Endothelial cell of umbilical vein (primary cell): ENCODE data around the gene TBL1Y.

Experiments
- CTCF ChIP-seq, 2 donors: IDR thresholded peaks; 1 replicate in 1 of 2; 2 replicates in 1 of 2; pipeline ENCODE4 v1.5.1; 2011; ENCODE audit warnings: low read length in 2 of 2, mild to moderate bottlenecking in 2 of 2, moderate library complexity in 2 of 2, control low read depth in 1 of 2, inconsistent platforms in 1 of 2, low read depth in 1 of 2; ENCODE audit not compliant: insufficient read depth in 1 of 2; ENCODE audit errors: extremely low read depth in 1 of 2
- EZH2 ChIP-seq: IDR thresholded peaks from 2 replicates; pipeline ENCODE4 v1.6.1; 2012; ENCODE audit warnings: borderline replicate concordance, low read depth, mild to moderate bottlenecking, moderate library complexity, low read length, inconsistent platforms; ENCODE audit not compliant: severe bottlenecking
- FOS ChIP-seq: IDR thresholded peaks from 2 replicates; pipeline ENCODE4 v1.6.1; 2011; ENCODE audit warnings: mild to moderate bottlenecking, low read length, moderate library complexity, borderline replicate concordance; ENCODE audit not compliant: insufficient read depth
- GATA2 ChIP-seq: IDR thresholded peaks from 2 replicates; pipeline ENCODE4 v1.7.0; 2011; ENCODE audit warnings: low read depth, mild to moderate bottlenecking, moderate library complexity, mixed read lengths, low read length; ENCODE audit not compliant: insufficient read length, insufficient read depth
- JUN ChIP-seq: IDR thresholded peaks from 2 replicates; pipeline ENCODE4 v1.6.1; 2011; ENCODE audit warnings: borderline replicate concordance, low read depth; ENCODE audit not compliant: insufficient read length, insufficient read depth
- MAX ChIP-seq: IDR thresholded peaks from 2 replicates; pipeline ENCODE4 v1.6.1; 2011; ENCODE audit not compliant: insufficient read depth, insufficient read length
- MYC ChIP-seq: IDR thresholded peaks from one replicate; pipeline ENCODE4 v1.6.1; 2011; ENCODE audit warnings: mild to moderate bottlenecking, low read depth, low read length
- POLR2A ChIP-seq: IDR thresholded peaks from 2 replicates; pipeline ENCODE4 v1.6.1; 2012; ENCODE audit warnings: low read depth, mild to moderate bottlenecking, control low read depth, low read length
- POLR2AphosphoS5 ChIP-seq: IDR thresholded peaks from 2 replicates; pipeline ENCODE4 v1.6.1; 2012; ENCODE audit warnings: low read depth, mild to moderate bottlenecking, control low read depth, low read length, moderate library complexity; ENCODE audit not compliant: insufficient read depth

- no peak for TF ChIP-seq CTCF (IDR thresholded peaks at IDR 0.05; ENCODE audit: extremely low read depth in 1 of 2, insufficient read depth in 1 of 2, low read depth in 1 of 2, low read length in 2 of 2)
- TF ChIP-seq POLR2A: no peak
- no peak for TF ChIP-seq POLR2AphosphoS5
- no peak for TF ChIP-seq MAX
- no peak for TF ChIP-seq JUN
- no peak for TF ChIP-seq EZH2
- no peak for TF ChIP-seq MYC
- TF ChIP-seq FOS: no peak
- TF ChIP-seq GATA2: no peak
Measured at GRCh38 chrY:6909118-6909521, 1.4 kb upstream of the TBL1Y start.
